SK-N-SH (cell line): ENCODE results near the gene C11orf68. TPM values are rescaled to one million over a fixed set of nuclear protein-coding genes. Genes with fewer than 3 reads are reported as not detected.
A peak's percentile ranks its signal among the peaks of the same experiment; 100 is the strongest.

ENCODE experiments used
- CTCF ChIA-PET: fragments of 300-600, 350-600 bp; formaldehyde crosslinking; extraction: SDS; loops from one replicate; lab custom pipeline; 2021; lab: Yijun Ruan, JAX
- POLR2A ChIA-PET: fragments of 350-600 bp; sonication (Branson Sonifier 250); formaldehyde crosslinking; extraction: SDS; loops from one replicate; lab custom pipeline; 2020; ENCODE audit warnings: antibody characterized with exemption, inconsistent platforms; lab: Yijun Ruan, JAX
- DNase-seq: peaks from one replicate; pipeline ENCODE4 v3.0.0; 2012
- H2AFZ ChIP-seq: fragments of 200-600 bp; sonication (generic); 2 replicates; pipeline ENCODE4 v1.8.1; 2016; ENCODE audit warnings: antibody characterized with exemption, mild to moderate bottlenecking, low read depth
- H3F3A ChIP-seq: fragments of 200-600 bp; sonication (generic); replicated peaks from 2 replicates; pipeline ENCODE3; 2016; ENCODE audit warnings: antibody characterized with exemption, mild to moderate bottlenecking; ENCODE audit not compliant: insufficient read depth
- H3K27ac ChIP-seq, 2 experiments: fragments of 200-500 bp in 1 of 2; fragments of 200-600 bp in 1 of 2; sonication (Bioruptor generic) in 1 of 2; sonication (generic), shearing (Covaris generic) in 1 of 2; 2 replicates each; pipeline versions ENCODE4 v1.5.1 to v1.6.1; 2014 to 2016; ENCODE audit warnings: low read depth in 2 of 2, inconsistent platforms in 1 of 2, low read length in 1 of 2, mild to moderate bottlenecking in 1 of 2, mixed read lengths in 1 of 2
- H3K27me3 ChIP-seq: fragments of 200-600 bp; sonication (generic), shearing (Covaris generic); 2 replicates; pipeline ENCODE4 v1.6.1; 2016; ENCODE audit warnings: mixed run types; ENCODE audit not compliant: insufficient read depth
- H3K36me3 ChIP-seq, 2 experiments: fragments of 200-500 bp in 1 of 2; fragments of 200-600 bp in 1 of 2; sonication (Bioruptor generic) in 1 of 2; sonication (generic) in 1 of 2; replicated peaks in 1 of 2; 2 replicates each; pipeline versions ENCODE3 to v1.5.1; 2014 to 2016; ENCODE audit warnings: low read length in 1 of 2, mild to moderate bottlenecking in 1 of 2; ENCODE audit not compliant: insufficient read depth in 2 of 2, control insufficient read depth in 1 of 2
- H3K4me1 ChIP-seq, 2 experiments: fragments of 200-500 bp in 1 of 2; fragments of 200-600 bp in 1 of 2; sonication (Bioruptor generic) in 1 of 2; sonication (generic), shearing (Covaris generic) in 1 of 2; 2 replicates each; pipeline versions ENCODE4 v1.5.1 to v1.6.1; 2014 to 2016; ENCODE audit warnings: low read depth in 1 of 2, low read length in 1 of 2, mixed run types in 1 of 2; ENCODE audit not compliant: insufficient read depth in 2 of 2, control insufficient read depth in 1 of 2
- H3K4me2 ChIP-seq: fragments of 200-600 bp; sonication (generic), shearing (Covaris generic); 2 replicates; pipeline ENCODE4 v1.6.1; 2017; ENCODE audit warnings: mixed run types
- H3K4me3 ChIP-seq, 2 experiments: fragments of 200-500 bp in 1 of 2; fragments of 200-600 bp in 1 of 2; sonication (Bioruptor generic) in 1 of 2; sonication (generic), shearing (Covaris generic) in 1 of 2; 2 replicates each; pipeline versions ENCODE4 v1.5.1 to v1.8.1; 2014 to 2016; ENCODE audit warnings: low read depth in 2 of 2, inconsistent platforms in 1 of 2, low read length in 1 of 2, mild to moderate bottlenecking in 1 of 2, mixed read lengths in 1 of 2, moderate library complexity in 1 of 2
- H3K79me2 ChIP-seq: fragments of 200-600 bp; sonication (generic); 2 replicates; pipeline ENCODE4 v1.8.1; 2017; ENCODE audit warnings: mild to moderate bottlenecking; ENCODE audit not compliant: insufficient read depth
- H3K9ac ChIP-seq: fragments of 200-600 bp; sonication (generic); 2 replicates; pipeline ENCODE4 v1.6.1; 2017; ENCODE audit warnings: mixed run types
- H3K9me2 ChIP-seq: fragments of 200-600 bp; sonication (generic); 2 replicates; pipeline ENCODE4 v1.6.1; 2017; ENCODE audit warnings: mixed run types
- H3K9me3 ChIP-seq: fragments of 200-600 bp; sonication (generic); 2 replicates; pipeline ENCODE4 v1.6.1; 2017; ENCODE audit warnings: mixed run types, mild to moderate bottlenecking, moderate library complexity
- H4K20me1 ChIP-seq: fragments of 200-600 bp; sonication (generic); 2 replicates; pipeline ENCODE4 v1.6.1; 2017; ENCODE audit warnings: mild to moderate bottlenecking, mixed run types; ENCODE audit not compliant: insufficient read depth
- CHD2 ChIP-seq: fragments of 150-350 bp; IDR thresholded peaks from 2 replicates; pipeline ENCODE4 v1.6.1; 2018; ENCODE audit warnings: low read length; ENCODE audit not compliant: partially characterized antibody
- ELF1 ChIP-seq: IDR thresholded peaks from 2 replicates; pipeline ENCODE4 v1.4.0; 2012
- EP300 ChIP-seq, 2 experiments: IDR thresholded peaks; 2 replicates each; pipeline versions ENCODE4 v1.4.0 to v1.6.1; 2012; ENCODE audit warnings: borderline replicate concordance in 1 of 2, low read depth in 1 of 2, low read length in 1 of 2
- FOXJ3 ChIP-seq: sonication (generic); formaldehyde crosslinking; IDR thresholded peaks from 2 replicates; pipeline ENCODE4 v1.5.1; 2020; ENCODE audit warnings: mild to moderate bottlenecking, missing genetic modification reagents
- GABPA ChIP-seq: IDR thresholded peaks from 2 replicates; pipeline ENCODE4 v1.4.0; 2012; ENCODE audit warnings: low read depth, mild to moderate bottlenecking
- JUND ChIP-seq: IDR thresholded peaks from 2 replicates; pipeline ENCODE4 v1.4.0; 2012
- MEF2A ChIP-seq: IDR thresholded peaks from 2 replicates; pipeline ENCODE4 v1.4.0; 2012; ENCODE audit warnings: low read depth, borderline replicate concordance
- NFIC ChIP-seq: IDR thresholded peaks from 2 replicates; pipeline ENCODE4 v1.4.0; 2012; ENCODE audit warnings: borderline replicate concordance
- NRF1 ChIP-seq: IDR thresholded peaks from 2 replicates; pipeline ENCODE4 v1.6.1; 2012; ENCODE audit warnings: low read depth, mild to moderate bottlenecking, low read length
- POLR2AphosphoS5 ChIP-seq: IDR thresholded peaks from 2 replicates; pipeline ENCODE4 v1.6.1; 2012; ENCODE audit warnings: low read depth, low read length
- RAD21 ChIP-seq: IDR thresholded peaks from 2 replicates; pipeline ENCODE4 v1.6.1; 2012; ENCODE audit warnings: mild to moderate bottlenecking, low read length
- RFX5 ChIP-seq: IDR thresholded peaks from 2 replicates; pipeline ENCODE4 v1.6.1; 2012; ENCODE audit warnings: mild to moderate bottlenecking, improper control_type of control experiment, low read length
- RXRA ChIP-seq: IDR thresholded peaks from 2 replicates; pipeline ENCODE4 v1.4.0; 2012; ENCODE audit warnings: low read depth, mild to moderate bottlenecking, borderline replicate concordance
- SIN3A ChIP-seq: IDR thresholded peaks from 2 replicates; pipeline ENCODE4 v1.6.1; 2012; ENCODE audit warnings: low read depth, mild to moderate bottlenecking, low read length, moderate library complexity, borderline replicate concordance
- YY1 ChIP-seq: IDR thresholded peaks from 2 replicates; pipeline ENCODE4 v1.4.0; 2012; ENCODE audit warnings: low read depth, mild to moderate bottlenecking
- WGBS: methylation state at CpG from one replicate; pipeline ENCODE4 v1.1.6; 2017; ENCODE audit warnings: low lambda C conversion rate; 5-methylcytosine and 5-hydroxymethylcytosine counted together
- polyA plus RNA-seq, 3 experiments: library from polyadenylated mRNA; depleted of rRNA; stranded (reverse); fragments of >200 nt; gene quantifications; 2 replicates each; pipeline ENCODE4 v1.2.3, GENCODE V29; 2012
- TF ChIP-seq, protein P1 (sequence below): fragments of 150-350 bp; IDR thresholded peaks from 2 replicates; pipeline ENCODE4 v1.6.1; 2016; ENCODE audit warnings: mild to moderate bottlenecking, low read depth, low read length
- TF ChIP-seq, protein P2 (sequence below): fragments of 150-350 bp; IDR thresholded peaks from 2 replicates; pipeline ENCODE4 v1.6.1; 2017; ENCODE audit warnings: antibody characterized with exemption, low read length, low read depth, borderline replicate concordance
- TF ChIP-seq, protein P3 (sequence below): IDR thresholded peaks from 2 replicates; pipeline ENCODE4; 2012
- TF ChIP-seq, protein P4 (sequence below): IDR thresholded peaks from 2 replicates; pipeline ENCODE4 v1.4.0; 2012; ENCODE audit warnings: low read depth, borderline replicate concordance
- TF ChIP-seq, protein P5 (sequence below): fragments of 200-600 bp; sonication (generic); IDR thresholded peaks from 2 replicates; pipeline ENCODE4 v1.6.1; 2017; ENCODE audit warnings: antibody characterized with exemption, mild to moderate bottlenecking, moderate library complexity
- TF ChIP-seq, protein P6 (sequence below): IDR thresholded peaks from 2 replicates; pipeline ENCODE4 v1.4.0; 2012; ENCODE audit warnings: low read depth, borderline replicate concordance

Gene C11orf68
- polyA plus RNA-seq, 1 of the 3 experiments (the other 2 are of a cell fraction), result 65.3 TPM

DNA sequence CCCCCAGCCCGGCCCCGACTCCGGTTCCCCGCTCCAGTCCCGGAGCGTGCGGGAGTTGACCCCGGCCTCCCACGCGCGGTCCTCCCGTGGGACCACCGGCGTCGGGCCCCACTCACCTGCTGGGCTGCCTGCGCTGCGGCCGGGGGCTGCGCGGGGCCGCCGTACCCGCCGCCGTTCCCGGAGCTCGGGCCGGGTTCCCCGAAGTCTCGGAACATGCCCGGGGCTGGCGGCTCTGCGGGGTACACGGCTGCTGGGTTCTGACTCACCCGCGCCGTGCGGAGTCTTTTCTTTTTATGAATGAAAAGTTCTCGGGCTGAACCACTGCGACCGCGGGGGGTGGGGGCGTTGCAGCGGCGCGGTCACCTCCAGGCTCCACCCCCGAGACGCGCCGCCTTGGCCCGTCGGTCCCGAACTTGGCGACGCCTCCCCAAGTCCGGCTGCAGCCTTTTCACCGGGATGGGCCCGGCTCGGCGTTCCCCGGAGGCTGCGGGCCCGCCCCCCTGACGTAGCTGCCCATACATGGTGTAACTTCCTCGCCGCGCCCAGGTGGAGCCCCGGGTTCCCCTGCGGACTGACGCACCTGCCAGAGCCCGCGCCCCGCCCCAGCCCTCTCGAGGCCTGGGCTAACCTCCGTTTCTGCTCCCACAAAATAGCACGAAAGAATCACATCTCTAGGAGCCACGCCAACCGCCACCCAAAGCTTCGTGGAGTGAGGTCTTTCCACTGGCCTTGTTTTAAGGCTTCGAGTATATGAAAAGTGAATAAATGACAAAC, 18.6 kb downstream of the C11orf68 start, which contains the start of gene FOSL1 (continued):
- TF ChIP-seq, protein P1, sequence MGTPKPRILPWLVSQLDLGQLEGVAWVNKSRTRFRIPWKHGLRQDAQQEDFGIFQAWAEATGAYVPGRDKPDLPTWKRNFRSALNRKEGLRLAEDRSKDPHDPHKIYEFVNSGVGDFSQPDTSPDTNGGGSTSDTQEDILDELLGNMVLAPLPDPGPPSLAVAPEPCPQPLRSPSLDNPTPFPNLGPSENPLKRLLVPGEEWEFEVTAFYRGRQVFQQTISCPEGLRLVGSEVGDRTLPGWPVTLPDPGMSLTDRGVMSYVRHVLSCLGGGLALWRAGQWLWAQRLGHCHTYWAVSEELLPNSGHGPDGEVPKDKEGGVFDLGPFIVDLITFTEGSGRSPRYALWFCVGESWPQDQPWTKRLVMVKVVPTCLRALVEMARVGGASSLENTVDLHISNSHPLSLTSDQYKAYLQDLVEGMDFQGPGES, result no peak
- TF ChIP-seq SIN3A (peak; percentile 58; the same call in 1 of the 2 replicates), FOXJ3 (no peak), RXRA (peak; percentile 31; the same call in 1 of the 2 replicates)
- TF ChIP-seq, protein P2, sequence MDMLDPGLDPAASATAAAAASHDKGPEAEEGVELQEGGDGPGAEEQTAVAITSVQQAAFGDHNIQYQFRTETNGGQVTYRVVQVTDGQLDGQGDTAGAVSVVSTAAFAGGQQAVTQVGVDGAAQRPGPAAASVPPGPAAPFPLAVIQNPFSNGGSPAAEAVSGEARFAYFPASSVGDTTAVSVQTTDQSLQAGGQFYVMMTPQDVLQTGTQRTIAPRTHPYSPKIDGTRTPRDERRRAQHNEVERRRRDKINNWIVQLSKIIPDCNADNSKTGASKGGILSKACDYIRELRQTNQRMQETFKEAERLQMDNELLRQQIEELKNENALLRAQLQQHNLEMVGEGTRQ, result no peak
- TF ChIP-seq, all 33 proteins: peak for 13

DNA sequence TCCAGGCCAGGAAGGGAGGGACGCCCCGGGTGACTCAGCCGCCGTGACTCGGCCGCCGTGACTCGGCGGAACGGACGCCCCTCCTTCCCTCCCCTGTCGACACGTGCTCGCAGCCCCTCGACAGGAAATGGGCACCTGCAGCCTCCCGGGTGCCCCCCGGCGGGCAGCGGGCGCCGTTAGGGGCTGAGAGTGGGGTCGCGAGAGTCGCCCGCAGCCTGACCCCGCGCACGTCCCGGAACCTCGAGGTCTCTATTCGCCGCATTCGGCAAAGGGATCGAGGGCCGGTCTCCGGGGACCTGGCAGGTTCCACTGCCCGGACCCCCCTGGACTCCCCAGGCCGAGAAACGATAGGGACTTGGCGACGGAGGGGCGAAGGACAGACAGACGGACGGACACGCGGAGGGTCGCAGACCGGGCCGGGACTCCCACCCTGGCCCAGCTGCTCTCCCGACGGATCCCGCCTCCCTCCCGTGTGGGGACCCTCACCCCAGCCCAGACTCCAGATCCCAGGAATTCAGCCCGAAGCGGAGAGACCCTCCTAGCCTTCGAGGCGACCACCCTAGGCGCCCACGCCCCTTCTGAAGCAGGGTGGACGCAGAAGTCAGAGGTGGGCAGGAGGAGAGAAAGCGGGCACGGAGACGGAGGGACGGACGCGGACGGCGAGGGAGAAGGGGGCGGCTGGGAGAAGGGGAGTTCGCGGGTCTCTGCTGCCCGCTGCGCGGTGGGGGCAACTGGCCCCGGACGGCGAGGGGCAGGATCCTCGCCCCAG, 19.3 kb downstream of the C11orf68 start:
- H3K79me2 ChIP-seq, result peaks cover 87% of the 10 kb centered on the region
- H3K27ac ChIP-seq, result peak overlapping the region in 1 of 2 experiments; percentile 95; a peak in 3 of 4 replicates
- H4K20me1 ChIP-seq, result peaks cover 45% of the 10 kb centered on the region
- no peak overlapping the region for H2AFZ ChIP-seq
- no peaks in the 10 kb centered on the region for H3K27me3 ChIP-seq
- H3K36me3 ChIP-seq, result peaks cover 0 to 35% of the 10 kb centered on the region in 2 experiments
- peaks cover 65% of the 10 kb centered on the region for H3F3A ChIP-seq
- no peaks in the 10 kb centered on the region for H3K9me2 ChIP-seq
- POLR2A ChIA-PET, result no interaction called here
- peak; percentile 71 for DNase-seq
- H3K9me3 ChIP-seq, result no peaks in the 10 kb centered on the region
- peak overlapping the region; percentile 59 to 82 for H3K4me3 ChIP-seq
- CTCF ChIA-PET, result interaction anchor here (1.0 to 4.6 kb wide), 4 partner anchors 11 to 40 kb away, joined by 3 to 36 read pairs (median 35); partner anchors contain the start of genes CCDC85B, FIBP and MUS81
- H3K4me2 ChIP-seq, result peak overlapping the region; percentile 89
- H3K4me1 ChIP-seq, result peaks cover 0 to 44% of the 10 kb centered on the region in 2 experiments; a peak in 3 of 4 replicates
- 0% methylated on average over 8 of the region's 78 CpGs for WGBS
- H3K9ac ChIP-seq, result peak overlapping the region; percentile 97
- TF ChIP-seq, protein P3, sequence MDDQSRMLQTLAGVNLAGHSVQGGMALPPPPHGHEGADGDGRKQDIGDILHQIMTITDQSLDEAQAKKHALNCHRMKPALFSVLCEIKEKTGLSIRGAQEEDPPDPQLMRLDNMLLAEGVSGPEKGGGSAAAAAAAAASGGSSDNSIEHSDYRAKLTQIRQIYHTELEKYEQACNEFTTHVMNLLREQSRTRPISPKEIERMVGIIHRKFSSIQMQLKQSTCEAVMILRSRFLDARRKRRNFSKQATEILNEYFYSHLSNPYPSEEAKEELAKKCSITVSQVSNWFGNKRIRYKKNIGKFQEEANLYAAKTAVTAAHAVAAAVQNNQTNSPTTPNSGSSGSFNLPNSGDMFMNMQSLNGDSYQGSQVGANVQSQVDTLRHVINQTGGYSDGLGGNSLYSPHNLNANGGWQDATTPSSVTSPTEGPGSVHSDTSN, result no peak
- TF ChIP-seq RAD21 (no peak), CHD2 (no peak), POLR2AphosphoS5 (no peak), SIN3A (peak; percentile 85; the same call in 1 of the 2 replicates), JUND (peak; percentile 62; the same call in 1 of the 2 replicates), YY1 (peak; percentile 40; the same call in 1 of the 2 replicates), MEF2A (no peak), EP300 (IDR thresholded peaks at IDR 0.05; ENCODE audit: borderline replicate concordance in 1 of 2, low read depth in 1 of 2, low read length in 1 of 2) (peak in 1 of 2 experiments; percentile 61; a peak in 1 of 4 replicates), RFX5 (no peak), ELF1 (peak; percentile 3; the same call in 1 of the 2 replicates), GABPA (0 out of 2 replicates have a peak, but pooled peaks have one; percentile 29), NFIC (no peak; the same call in 1 of the 2 replicates), NRF1 (no peak)
- TF ChIP-seq, protein P4, sequence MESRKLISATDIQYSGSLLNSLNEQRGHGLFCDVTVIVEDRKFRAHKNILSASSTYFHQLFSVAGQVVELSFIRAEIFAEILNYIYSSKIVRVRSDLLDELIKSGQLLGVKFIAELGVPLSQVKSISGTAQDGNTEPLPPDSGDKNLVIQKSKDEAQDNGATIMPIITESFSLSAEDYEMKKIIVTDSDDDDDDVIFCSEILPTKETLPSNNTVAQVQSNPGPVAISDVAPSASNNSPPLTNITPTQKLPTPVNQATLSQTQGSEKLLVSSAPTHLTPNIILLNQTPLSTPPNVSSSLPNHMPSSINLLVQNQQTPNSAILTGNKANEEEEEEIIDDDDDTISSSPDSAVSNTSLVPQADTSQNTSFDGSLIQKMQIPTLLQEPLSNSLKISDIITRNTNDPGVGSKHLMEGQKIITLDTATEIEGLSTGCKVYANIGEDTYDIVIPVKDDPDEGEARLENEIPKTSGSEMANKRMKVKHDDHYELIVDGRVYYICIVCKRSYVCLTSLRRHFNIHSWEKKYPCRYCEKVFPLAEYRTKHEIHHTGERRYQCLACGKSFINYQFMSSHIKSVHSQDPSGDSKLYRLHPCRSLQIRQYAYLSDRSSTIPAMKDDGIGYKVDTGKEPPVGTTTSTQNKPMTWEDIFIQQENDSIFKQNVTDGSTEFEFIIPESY, result peak; percentile 55; the same call in 1 of the 2 replicates
- TF ChIP-seq, protein P5, sequence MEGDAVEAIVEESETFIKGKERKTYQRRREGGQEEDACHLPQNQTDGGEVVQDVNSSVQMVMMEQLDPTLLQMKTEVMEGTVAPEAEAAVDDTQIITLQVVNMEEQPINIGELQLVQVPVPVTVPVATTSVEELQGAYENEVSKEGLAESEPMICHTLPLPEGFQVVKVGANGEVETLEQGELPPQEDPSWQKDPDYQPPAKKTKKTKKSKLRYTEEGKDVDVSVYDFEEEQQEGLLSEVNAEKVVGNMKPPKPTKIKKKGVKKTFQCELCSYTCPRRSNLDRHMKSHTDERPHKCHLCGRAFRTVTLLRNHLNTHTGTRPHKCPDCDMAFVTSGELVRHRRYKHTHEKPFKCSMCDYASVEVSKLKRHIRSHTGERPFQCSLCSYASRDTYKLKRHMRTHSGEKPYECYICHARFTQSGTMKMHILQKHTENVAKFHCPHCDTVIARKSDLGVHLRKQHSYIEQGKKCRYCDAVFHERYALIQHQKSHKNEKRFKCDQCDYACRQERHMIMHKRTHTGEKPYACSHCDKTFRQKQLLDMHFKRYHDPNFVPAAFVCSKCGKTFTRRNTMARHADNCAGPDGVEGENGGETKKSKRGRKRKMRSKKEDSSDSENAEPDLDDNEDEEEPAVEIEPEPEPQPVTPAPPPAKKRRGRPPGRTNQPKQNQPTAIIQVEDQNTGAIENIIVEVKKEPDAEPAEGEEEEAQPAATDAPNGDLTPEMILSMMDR, result no peak; the same call in 1 of the 2 replicates
- TF ChIP-seq, protein P6, sequence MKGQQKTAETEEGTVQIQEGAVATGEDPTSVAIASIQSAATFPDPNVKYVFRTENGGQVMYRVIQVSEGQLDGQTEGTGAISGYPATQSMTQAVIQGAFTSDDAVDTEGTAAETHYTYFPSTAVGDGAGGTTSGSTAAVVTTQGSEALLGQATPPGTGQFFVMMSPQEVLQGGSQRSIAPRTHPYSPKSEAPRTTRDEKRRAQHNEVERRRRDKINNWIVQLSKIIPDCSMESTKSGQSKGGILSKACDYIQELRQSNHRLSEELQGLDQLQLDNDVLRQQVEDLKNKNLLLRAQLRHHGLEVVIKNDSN, result peak; percentile 56; the same call in 1 of the 2 replicates
